ENCODE results near the gene SPACA4. TPM values are rescaled to one million over a fixed set of nuclear protein-coding genes. Genes with fewer than 3 reads are reported as not detected.

SPACA4 gene
- total and polyA plus RNA-seq, 2 of the 4 experiments (the other 2 are of a cell fraction), result not detected

GRCh38 chr19:48591021-48591420 lies 15.5 kb upstream of the SPACA4 start:
- H3K36me3 ChIP-seq (ENCODE audit: control insufficient read depth, insufficient read depth, low read length), result no peaks in the 10 kb centered on the region
- H3K27me3 ChIP-seq (ENCODE audit: control insufficient read depth, insufficient read depth, low read length), result no peaks in the 10 kb centered on the region; the same call in 1 of the 2 replicates
- no peak overlapping the region for H4K8ac ChIP-seq (ENCODE audit: low read depth in 2 of 2, low read length in 2 of 2)
- H4K20me1 ChIP-seq (ENCODE audit: insufficient read depth, low read length), result no peaks in the 10 kb centered on the region
- dilution Hi-C loops (cut with HindIII; ENCODE audit: low sequenced_read_pairs, unreplicated experiment) (no loop called here), intact Hi-C loops (cut with micrococcal nuclease) (no loop called here), in situ Hi-C loops (cut with MboI; ENCODE audit: low sequenced_read_pairs) (no loop called here)
- no peak overlapping the region for H2BK20ac ChIP-seq (ENCODE audit: low read depth, low read length)
- H3K27ac ChIP-seq (ENCODE audit: insufficient read depth, low read length), result no peak overlapping the region
- no peaks in the 10 kb centered on the region; the same call in 1 of the 2 replicates for H3K4me1 ChIP-seq (ENCODE audit: control insufficient read depth, insufficient read depth, low read length)
- no peak overlapping the region for H3K23ac ChIP-seq (ENCODE audit: low read depth, low read length)
- TF ChIP-seq CHD1 (IDR thresholded peaks at IDR 0.05; ENCODE audit: low read depth, low read length) (no peak), MAZ (IDR thresholded peaks at IDR 0.05; ENCODE audit: borderline replicate concordance, low read depth, low read length) (no peak), RAD21 (IDR thresholded peaks at IDR 0.05; ENCODE audit: low read length) (peak; percentile 30)
- TF ChIP-seq, protein P1, sequence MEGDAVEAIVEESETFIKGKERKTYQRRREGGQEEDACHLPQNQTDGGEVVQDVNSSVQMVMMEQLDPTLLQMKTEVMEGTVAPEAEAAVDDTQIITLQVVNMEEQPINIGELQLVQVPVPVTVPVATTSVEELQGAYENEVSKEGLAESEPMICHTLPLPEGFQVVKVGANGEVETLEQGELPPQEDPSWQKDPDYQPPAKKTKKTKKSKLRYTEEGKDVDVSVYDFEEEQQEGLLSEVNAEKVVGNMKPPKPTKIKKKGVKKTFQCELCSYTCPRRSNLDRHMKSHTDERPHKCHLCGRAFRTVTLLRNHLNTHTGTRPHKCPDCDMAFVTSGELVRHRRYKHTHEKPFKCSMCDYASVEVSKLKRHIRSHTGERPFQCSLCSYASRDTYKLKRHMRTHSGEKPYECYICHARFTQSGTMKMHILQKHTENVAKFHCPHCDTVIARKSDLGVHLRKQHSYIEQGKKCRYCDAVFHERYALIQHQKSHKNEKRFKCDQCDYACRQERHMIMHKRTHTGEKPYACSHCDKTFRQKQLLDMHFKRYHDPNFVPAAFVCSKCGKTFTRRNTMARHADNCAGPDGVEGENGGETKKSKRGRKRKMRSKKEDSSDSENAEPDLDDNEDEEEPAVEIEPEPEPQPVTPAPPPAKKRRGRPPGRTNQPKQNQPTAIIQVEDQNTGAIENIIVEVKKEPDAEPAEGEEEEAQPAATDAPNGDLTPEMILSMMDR (conservative IDR thresholded peaks at IDR 0.05; ENCODE audit: low read depth, low read length), result peak; percentile 33
- WGBS, 2 experiments (ENCODE audit: extremely low coverage in 2 of 2, insufficient read length in 1 of 2), result 100% methylated on average over 2 of the region's 5 CpGs; no CpG with 5 or more reads in 1 of the 2 experiments
- no peaks in the 10 kb centered on the region for H3K9me1 ChIP-seq (ENCODE audit: insufficient read depth, low read length)
- no peak overlapping the region for H4K91ac ChIP-seq (ENCODE audit: insufficient read depth, low read depth, low read length)
- no peak overlapping the region for H2AFZ ChIP-seq (replicated peaks; ENCODE audit: low read length, poor library complexity)
- no peak overlapping the region for H3K4ac ChIP-seq (ENCODE audit: low read depth, low read length)
- H2BK5ac ChIP-seq (ENCODE audit: low read depth, low read length, poor library complexity, severe bottlenecking), result no peak overlapping the region
- no peak overlapping the region for H3K4me3 ChIP-seq (ENCODE audit: insufficient read depth, low read depth, low read length)
- H3K18ac ChIP-seq (ENCODE audit: low read depth, low read length), result no peak overlapping the region
- H3K9me3 ChIP-seq (ENCODE audit: control insufficient read depth, insufficient read depth, low read length), result no peaks in the 10 kb centered on the region
- no peak overlapping the region for H3K9ac ChIP-seq (ENCODE audit: low read depth, low read length)
- H3K4me2 ChIP-seq (ENCODE audit: low read depth, low read length), result no peak overlapping the region
- no peak overlapping the region for H3K14ac ChIP-seq (replicated peaks; ENCODE audit: low read depth, low read length)
- ATAC-seq (ENCODE audit: low read depth), result no peak
- ChIA-PET CTCF (no interaction called here), POLR2A (ENCODE audit: unreplicated experiment) (no interaction called here)
- DNase-seq, result no peak
- BruUV-seq (replicated peaks), result no TSS peak
- no peaks in the 10 kb centered on the region for H3K79me1 ChIP-seq (ENCODE audit: low read depth in 1 of 2, low read length in 2 of 2)
- no peak overlapping the region for H2BK15ac ChIP-seq (ENCODE audit: low read depth, low read length)
- H2AK5ac ChIP-seq (ENCODE audit: low read depth, low read length), result peak overlapping the region; percentile 1; the same call in 1 of the 2 replicates
- no peak overlapping the region for H2AK9ac ChIP-seq (replicated peaks; ENCODE audit: low read depth, low read length, poor library complexity)
- H2BK120ac ChIP-seq (ENCODE audit: low read depth, low read length), result no peak overlapping the region
- H4K5ac ChIP-seq (ENCODE audit: low read depth, low read length), result no peak overlapping the region
- no peak overlapping the region for H3K56ac ChIP-seq (ENCODE audit: extremely low read depth, insufficient read depth, low read length)
